Suppressor macrophage treated with lipopolysaccharide for 1 hour (primary cell): ENCODE data around the gene MCRIP1.

ENCODE experiments used
- DNase-seq, 3 donors: peaks; one replicate each; pipeline ENCODE4 v3.0.0-alpha.2; 2020 to 2022

The MCRIP1 gene

DNA sequence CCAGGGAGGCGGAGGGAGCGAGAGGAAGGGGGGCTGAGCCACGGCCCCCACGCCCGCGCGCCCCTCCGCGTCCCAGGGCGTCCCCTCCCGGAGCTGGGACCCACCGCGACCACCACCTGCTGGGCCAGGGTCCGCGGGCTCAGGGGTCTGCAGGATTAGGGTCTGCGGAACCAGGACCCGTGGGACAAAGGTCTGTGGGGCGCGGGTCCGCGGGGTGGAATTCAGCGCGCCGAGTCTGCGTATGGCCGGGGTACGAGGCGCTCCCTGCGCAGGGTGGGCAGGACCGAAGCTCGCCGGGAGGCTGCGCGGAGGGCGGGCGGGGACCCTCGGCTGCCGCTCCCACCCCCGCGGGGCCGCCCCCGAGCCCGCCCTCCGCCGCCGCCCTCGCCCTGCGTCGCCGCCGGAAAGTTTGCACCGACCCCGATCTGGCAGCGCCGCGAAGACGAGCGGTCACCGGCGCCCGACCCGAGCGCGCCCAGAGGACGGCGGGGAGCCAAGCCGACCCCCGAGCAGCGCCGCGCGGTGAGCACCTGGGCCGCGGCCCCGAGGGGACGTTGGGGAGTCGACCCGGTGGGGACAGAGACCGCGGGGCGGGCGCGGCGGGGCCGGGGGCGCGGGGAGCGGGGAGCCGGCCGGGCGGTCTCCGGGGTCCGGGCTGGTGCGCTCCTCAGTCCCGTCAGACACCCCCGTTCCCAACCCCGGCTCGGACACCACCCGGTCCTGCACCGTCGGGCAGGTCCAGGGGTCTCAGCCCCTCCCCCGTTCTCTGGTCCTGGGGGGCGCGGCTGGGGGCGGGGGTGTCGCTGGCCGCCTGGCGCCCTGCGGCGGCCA is 29.1 kb downstream of the MCRIP1 start, which contains the start of gene GCGR:
TSS of gene GCGR (plus strand) at position 423 of the 831 bp plus-strand sequence. CDS start 4,869 bp downstream, outside the sequence.
- DNase-seq: no peak

DNA sequence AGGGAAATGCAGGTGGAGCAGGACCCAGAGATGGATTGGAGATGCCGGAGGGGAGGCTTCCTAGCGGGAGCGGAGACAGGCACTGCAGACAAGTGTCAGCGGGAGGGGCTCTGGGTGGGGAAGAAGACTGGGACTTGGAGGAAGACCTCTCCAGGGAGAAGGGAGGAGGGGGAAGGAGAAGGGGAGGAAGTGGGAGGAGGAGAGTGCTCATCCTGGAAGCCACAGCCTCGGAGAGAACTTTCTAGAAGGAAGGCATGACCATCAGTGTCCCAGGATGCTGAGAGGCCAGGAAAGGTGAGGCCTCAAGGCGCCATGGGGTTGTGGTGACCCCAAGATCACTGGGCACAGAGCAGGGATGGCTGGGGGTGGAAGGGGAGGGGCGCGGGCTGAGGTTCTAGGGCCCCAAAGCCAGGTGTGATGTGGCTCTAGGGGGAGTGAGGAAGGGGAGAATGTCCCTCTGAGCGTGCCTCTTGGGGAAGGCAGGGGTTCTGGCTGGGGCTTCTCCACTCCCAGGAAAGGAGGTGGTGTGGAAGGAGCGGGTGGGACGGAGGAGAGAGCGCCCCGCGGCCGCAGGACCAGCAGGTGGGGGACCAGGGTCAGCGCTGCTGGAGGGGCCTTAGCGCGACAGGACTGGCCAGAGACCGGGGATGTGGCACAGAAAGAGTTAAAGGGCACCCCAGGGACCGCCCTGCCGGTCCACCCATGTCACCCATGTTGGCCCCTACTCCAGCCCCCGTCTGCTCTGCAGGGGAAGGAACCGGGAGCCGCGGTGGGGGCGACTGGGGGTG is 30.0 kb downstream of the MCRIP1 start:
- DNase-seq: no peak

DNA sequence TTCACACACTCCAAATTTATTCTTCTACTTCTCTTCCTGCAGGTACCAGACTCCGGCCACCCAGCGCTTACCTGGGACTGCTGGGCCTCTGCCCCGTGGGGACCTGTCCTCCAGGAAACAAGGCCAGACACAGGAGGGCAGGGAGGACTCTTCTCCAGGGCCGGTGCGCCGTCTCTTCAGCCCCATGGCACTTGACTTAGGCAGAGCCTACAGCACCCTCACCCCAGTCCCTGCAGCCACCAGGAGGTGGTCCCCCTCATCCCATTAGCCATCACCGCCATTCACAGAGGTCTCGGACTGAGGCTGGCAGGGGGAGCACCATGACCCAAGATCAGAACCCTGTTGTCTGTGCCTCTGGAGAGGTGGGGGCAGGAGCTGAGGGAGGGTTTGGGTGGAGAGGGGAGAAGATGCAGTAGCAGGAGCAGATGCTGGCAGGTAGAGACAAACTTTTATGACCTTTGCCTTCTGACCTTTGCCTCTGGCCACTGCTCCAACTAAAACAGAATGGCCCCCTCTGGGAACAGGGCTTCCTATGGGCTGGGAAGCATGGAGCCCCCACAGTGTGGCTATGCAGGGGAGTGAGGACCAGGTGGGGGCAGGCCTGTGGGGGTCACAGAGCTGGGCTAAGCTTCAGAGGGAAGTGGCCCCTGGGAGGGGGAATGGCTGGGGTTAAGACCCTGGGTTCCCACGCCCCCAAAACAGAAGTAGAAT is 30.9 kb downstream of the MCRIP1 start:
- DNase-seq: no peak

DNA sequence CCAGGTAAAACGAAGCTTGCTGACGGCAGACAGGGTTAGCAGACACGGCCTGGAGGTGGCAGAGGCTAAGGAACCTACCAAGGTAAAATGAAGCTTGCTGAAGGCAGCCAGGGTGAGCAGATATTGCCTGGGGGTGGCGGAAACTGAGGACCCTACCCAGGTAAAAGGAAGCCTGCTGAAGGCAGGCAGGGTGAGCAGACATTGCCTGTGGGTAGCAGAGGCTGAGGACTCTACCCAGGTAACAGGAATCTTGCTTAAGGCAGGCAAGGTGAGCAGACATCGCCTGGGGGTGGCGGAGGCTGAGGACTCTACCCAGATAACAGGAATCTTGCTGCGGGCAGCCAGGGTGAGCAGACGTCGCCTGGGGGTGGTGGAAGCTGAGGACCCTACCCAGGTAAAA is 31.8 kb downstream of the MCRIP1 start:
- DNase-seq: no peak

DNA sequence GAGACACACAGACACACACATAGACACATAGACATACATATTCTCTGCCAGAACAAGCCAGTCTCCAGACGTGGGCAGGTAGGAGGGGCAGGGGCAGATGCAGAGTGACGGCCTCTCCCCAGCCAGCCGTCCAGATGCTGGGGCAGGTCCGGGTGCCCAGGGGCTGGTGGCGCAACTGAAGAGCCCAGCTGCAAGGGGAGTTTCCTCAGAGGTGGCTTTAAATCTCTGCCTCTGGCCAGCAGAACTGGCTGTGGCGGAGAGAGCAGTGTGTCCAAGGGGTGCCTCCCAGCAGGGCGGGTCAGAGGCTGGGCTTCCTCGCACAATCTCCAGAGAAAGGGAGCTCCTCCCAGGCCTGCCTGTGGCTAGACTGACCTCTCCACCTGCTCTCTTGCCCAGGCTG is 38.6 kb downstream of the MCRIP1 start:
- DNase-seq: peak in 2 of 3 donors; percentile 20 to 38

DNA sequence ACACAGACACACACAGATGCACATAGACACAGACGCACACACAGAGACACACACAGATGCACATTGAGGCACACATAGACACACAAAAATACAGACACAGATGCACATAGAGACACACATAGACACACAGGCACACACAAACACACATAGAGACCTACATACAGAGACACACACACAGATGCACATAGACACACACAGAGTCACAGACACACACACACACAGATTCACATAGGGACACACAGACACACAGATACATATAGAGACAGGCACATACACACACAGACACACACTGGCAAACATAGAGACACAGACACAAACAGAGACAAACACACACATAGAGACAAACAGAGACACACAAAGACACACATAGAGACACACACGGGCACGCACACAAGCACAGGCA is 39.0 kb downstream of the MCRIP1 start:
- no peak for DNase-seq

DNA sequence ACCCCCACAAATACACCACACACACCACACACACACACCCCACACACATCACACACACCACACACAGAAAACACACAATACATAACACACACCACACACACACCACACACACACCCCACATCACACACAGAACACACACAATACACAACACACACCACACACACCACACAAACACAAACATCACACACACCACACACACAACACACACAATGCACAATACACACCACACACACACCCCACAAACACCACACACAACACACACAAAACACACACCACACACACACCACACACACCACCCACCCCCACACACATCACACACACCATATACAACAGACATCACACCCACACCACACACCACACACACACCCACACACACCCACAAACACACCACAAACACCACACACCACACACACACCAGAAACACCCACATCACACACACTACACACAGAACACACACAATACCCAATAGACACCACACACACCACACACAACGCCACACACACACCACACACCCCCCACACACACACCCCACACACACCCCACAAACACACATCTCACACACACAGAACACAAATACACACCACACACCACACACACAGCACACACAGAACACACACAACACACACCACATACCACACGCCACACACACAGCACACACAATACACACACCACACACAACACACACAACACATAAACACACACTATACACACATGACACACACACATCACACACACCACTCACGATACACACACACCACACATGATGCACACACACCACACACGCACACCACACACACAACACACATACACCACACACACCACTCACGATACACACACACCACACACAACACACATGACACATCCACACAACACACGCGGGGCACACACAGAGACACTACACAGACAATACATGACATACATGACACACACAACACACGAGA is 40.1 kb downstream of the MCRIP1 start:
- DNase-seq: no peak
